SK-N-SH (cell line): ENCODE data around the gene CCR6. TPM values are rescaled to one million over a fixed set of nuclear protein-coding genes. Genes with fewer than 3 reads are reported as not detected.

Source experiments
- CTCF ChIA-PET: fragments of 300-600, 350-600 bp; formaldehyde crosslinking; extraction: SDS; loops from one replicate; lab custom pipeline; 2021; lab: Yijun Ruan, JAX
- POLR2A ChIA-PET: fragments of 350-600 bp; sonication (Branson Sonifier 250); formaldehyde crosslinking; extraction: SDS; loops from one replicate; lab custom pipeline; 2020; ENCODE audit warnings: antibody characterized with exemption, inconsistent platforms; lab: Yijun Ruan, JAX
- DNase-seq: peaks from one replicate; pipeline ENCODE4 v3.0.0; 2012
- H2AFZ ChIP-seq: fragments of 200-600 bp; sonication (generic); 2 replicates; pipeline ENCODE4 v1.8.1; 2016; ENCODE audit warnings: antibody characterized with exemption, mild to moderate bottlenecking, low read depth
- H3F3A ChIP-seq: fragments of 200-600 bp; sonication (generic); replicated peaks from 2 replicates; pipeline ENCODE3; 2016; ENCODE audit warnings: antibody characterized with exemption, mild to moderate bottlenecking; ENCODE audit not compliant: insufficient read depth
- H3K27ac ChIP-seq, 2 experiments: fragments of 200-500 bp in 1 of 2; fragments of 200-600 bp in 1 of 2; sonication (Bioruptor generic) in 1 of 2; sonication (generic), shearing (Covaris generic) in 1 of 2; 2 replicates each; pipeline versions ENCODE4 v1.5.1 to v1.6.1; 2014 to 2016; ENCODE audit warnings: low read depth in 2 of 2, inconsistent platforms in 1 of 2, low read length in 1 of 2, mild to moderate bottlenecking in 1 of 2, mixed read lengths in 1 of 2
- H3K27me3 ChIP-seq: fragments of 200-600 bp; sonication (generic), shearing (Covaris generic); 2 replicates; pipeline ENCODE4 v1.6.1; 2016; ENCODE audit warnings: mixed run types; ENCODE audit not compliant: insufficient read depth
- H3K36me3 ChIP-seq, 2 experiments: fragments of 200-500 bp in 1 of 2; fragments of 200-600 bp in 1 of 2; sonication (Bioruptor generic) in 1 of 2; sonication (generic) in 1 of 2; replicated peaks in 1 of 2; 2 replicates each; pipeline versions ENCODE3 to v1.5.1; 2014 to 2016; ENCODE audit warnings: low read length in 1 of 2, mild to moderate bottlenecking in 1 of 2; ENCODE audit not compliant: insufficient read depth in 2 of 2, control insufficient read depth in 1 of 2
- H3K4me1 ChIP-seq, 2 experiments: fragments of 200-500 bp in 1 of 2; fragments of 200-600 bp in 1 of 2; sonication (Bioruptor generic) in 1 of 2; sonication (generic), shearing (Covaris generic) in 1 of 2; 2 replicates each; pipeline versions ENCODE4 v1.5.1 to v1.6.1; 2014 to 2016; ENCODE audit warnings: low read depth in 1 of 2, low read length in 1 of 2, mixed run types in 1 of 2; ENCODE audit not compliant: insufficient read depth in 2 of 2, control insufficient read depth in 1 of 2
- H3K4me2 ChIP-seq: fragments of 200-600 bp; sonication (generic), shearing (Covaris generic); 2 replicates; pipeline ENCODE4 v1.6.1; 2017; ENCODE audit warnings: mixed run types
- H3K4me3 ChIP-seq, 2 experiments: fragments of 200-500 bp in 1 of 2; fragments of 200-600 bp in 1 of 2; sonication (Bioruptor generic) in 1 of 2; sonication (generic), shearing (Covaris generic) in 1 of 2; 2 replicates each; pipeline versions ENCODE4 v1.5.1 to v1.8.1; 2014 to 2016; ENCODE audit warnings: low read depth in 2 of 2, inconsistent platforms in 1 of 2, low read length in 1 of 2, mild to moderate bottlenecking in 1 of 2, mixed read lengths in 1 of 2, moderate library complexity in 1 of 2
- H3K79me2 ChIP-seq: fragments of 200-600 bp; sonication (generic); 2 replicates; pipeline ENCODE4 v1.8.1; 2017; ENCODE audit warnings: mild to moderate bottlenecking; ENCODE audit not compliant: insufficient read depth
- H3K9ac ChIP-seq: fragments of 200-600 bp; sonication (generic); 2 replicates; pipeline ENCODE4 v1.6.1; 2017; ENCODE audit warnings: mixed run types
- H3K9me2 ChIP-seq: fragments of 200-600 bp; sonication (generic); 2 replicates; pipeline ENCODE4 v1.6.1; 2017; ENCODE audit warnings: mixed run types
- H3K9me3 ChIP-seq: fragments of 200-600 bp; sonication (generic); 2 replicates; pipeline ENCODE4 v1.6.1; 2017; ENCODE audit warnings: mixed run types, mild to moderate bottlenecking, moderate library complexity
- H4K20me1 ChIP-seq: fragments of 200-600 bp; sonication (generic); 2 replicates; pipeline ENCODE4 v1.6.1; 2017; ENCODE audit warnings: mild to moderate bottlenecking, mixed run types; ENCODE audit not compliant: insufficient read depth
- EP300 ChIP-seq, 2 experiments: IDR thresholded peaks; 2 replicates each; pipeline versions ENCODE4 v1.4.0 to v1.6.1; 2012; ENCODE audit warnings: borderline replicate concordance in 1 of 2, low read depth in 1 of 2, low read length in 1 of 2
- FOXJ3 ChIP-seq: sonication (generic); formaldehyde crosslinking; IDR thresholded peaks from 2 replicates; pipeline ENCODE4 v1.5.1; 2020; ENCODE audit warnings: mild to moderate bottlenecking, missing genetic modification reagents
- FOXM1 ChIP-seq: IDR thresholded peaks from 2 replicates; pipeline ENCODE4 v1.4.0; 2012; ENCODE audit warnings: low read depth, mild to moderate bottlenecking
- GABPA ChIP-seq: IDR thresholded peaks from 2 replicates; pipeline ENCODE4 v1.4.0; 2012; ENCODE audit warnings: low read depth, mild to moderate bottlenecking
- GATA2 ChIP-seq: sonication (generic); formaldehyde crosslinking; IDR thresholded peaks from 2 replicates; pipeline ENCODE4 v1.5.0; 2020; ENCODE audit warnings: mild to moderate bottlenecking, missing genetic modification reagents
- MEF2A ChIP-seq: IDR thresholded peaks from 2 replicates; pipeline ENCODE4 v1.4.0; 2012; ENCODE audit warnings: low read depth, borderline replicate concordance
- MXI1 ChIP-seq: IDR thresholded peaks from 2 replicates; pipeline ENCODE4 v1.6.1; 2012; ENCODE audit warnings: mild to moderate bottlenecking, low read depth, low read length, improper control_type of control experiment
- NRF1 ChIP-seq: IDR thresholded peaks from 2 replicates; pipeline ENCODE4 v1.6.1; 2012; ENCODE audit warnings: low read depth, mild to moderate bottlenecking, low read length
- POLR2AphosphoS5 ChIP-seq: IDR thresholded peaks from 2 replicates; pipeline ENCODE4 v1.6.1; 2012; ENCODE audit warnings: low read depth, low read length
- RAD21 ChIP-seq: IDR thresholded peaks from 2 replicates; pipeline ENCODE4 v1.6.1; 2012; ENCODE audit warnings: mild to moderate bottlenecking, low read length
- RFX5 ChIP-seq: IDR thresholded peaks from 2 replicates; pipeline ENCODE4 v1.6.1; 2012; ENCODE audit warnings: mild to moderate bottlenecking, improper control_type of control experiment, low read length
- RXRA ChIP-seq: IDR thresholded peaks from 2 replicates; pipeline ENCODE4 v1.4.0; 2012; ENCODE audit warnings: low read depth, mild to moderate bottlenecking, borderline replicate concordance
- SIN3A ChIP-seq: IDR thresholded peaks from 2 replicates; pipeline ENCODE4 v1.6.1; 2012; ENCODE audit warnings: low read depth, mild to moderate bottlenecking, low read length, moderate library complexity, borderline replicate concordance
- SMC3 ChIP-seq: IDR thresholded peaks from 2 replicates; pipeline ENCODE4 v1.6.1; 2012; ENCODE audit warnings: low read depth, low read length, improper control_type of control experiment
- TAF1 ChIP-seq: IDR thresholded peaks from 2 replicates; pipeline ENCODE4 v1.6.1; 2012; ENCODE audit warnings: low read depth, mild to moderate bottlenecking, low read length, moderate library complexity, borderline replicate concordance
- TCF12 ChIP-seq: IDR thresholded peaks from 2 replicates; pipeline ENCODE4 v1.4.0; 2012
- TEAD4 ChIP-seq: IDR thresholded peaks from 2 replicates; pipeline ENCODE4 v1.4.0; 2012; ENCODE audit warnings: mild to moderate bottlenecking, borderline replicate concordance; ENCODE audit not compliant: insufficient read depth
- YY1 ChIP-seq: IDR thresholded peaks from 2 replicates; pipeline ENCODE4 v1.4.0; 2012; ENCODE audit warnings: low read depth, mild to moderate bottlenecking
- WGBS: methylation state at CpG from one replicate; pipeline ENCODE4 v1.1.6; 2017; ENCODE audit warnings: low lambda C conversion rate; 5-methylcytosine and 5-hydroxymethylcytosine counted together
- polyA plus RNA-seq, 3 experiments: library from polyadenylated mRNA; depleted of rRNA; stranded (reverse); fragments of >200 nt; gene quantifications; 2 replicates each; pipeline ENCODE4 v1.2.3, GENCODE V29; 2012
- TF ChIP-seq, protein P1 (sequence below): IDR thresholded peaks from 2 replicates; pipeline ENCODE4 v1.6.1; 2012; ENCODE audit warnings: mild to moderate bottlenecking, low read depth, low read length, moderate library complexity
- TF ChIP-seq, protein P2 (sequence below): IDR thresholded peaks from 2 replicates; pipeline ENCODE4 v1.4.0; 2012; ENCODE audit warnings: low read depth, borderline replicate concordance
- TF ChIP-seq, protein P3 (sequence below): IDR thresholded peaks from 2 replicates; pipeline ENCODE4; 2012
- TF ChIP-seq, protein P4 (sequence below): fragments of 150-350 bp; IDR thresholded peaks from 2 replicates; pipeline ENCODE4 v1.6.1; 2017; ENCODE audit warnings: antibody characterized with exemption, low read length, low read depth, borderline replicate concordance

Gene CCR6
- polyA plus RNA-seq, 1 of the 3 experiments (the other 2 are of a cell fraction): not detected

DNA sequence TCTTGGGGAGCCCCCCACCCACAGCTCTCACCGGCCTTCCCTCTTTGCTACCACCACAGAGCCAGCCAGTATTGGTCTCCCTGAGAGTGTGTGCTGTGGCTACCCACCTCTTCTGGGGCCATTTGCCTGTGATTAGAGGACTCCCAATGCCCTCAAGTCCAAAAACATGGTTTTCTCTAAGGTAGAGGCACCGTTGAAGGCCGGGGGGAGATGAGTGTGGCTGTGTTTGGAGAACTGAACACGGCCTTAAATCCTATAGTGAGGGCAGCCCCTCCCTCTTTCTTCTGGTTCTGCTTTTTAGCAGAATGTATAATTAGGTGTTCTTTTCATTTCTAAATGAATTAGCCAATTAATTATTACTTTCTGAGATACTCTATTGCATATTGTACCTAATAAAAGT, 2.5 kb downstream of the CCR6 start (continued):
- TF ChIP-seq, protein P1, sequence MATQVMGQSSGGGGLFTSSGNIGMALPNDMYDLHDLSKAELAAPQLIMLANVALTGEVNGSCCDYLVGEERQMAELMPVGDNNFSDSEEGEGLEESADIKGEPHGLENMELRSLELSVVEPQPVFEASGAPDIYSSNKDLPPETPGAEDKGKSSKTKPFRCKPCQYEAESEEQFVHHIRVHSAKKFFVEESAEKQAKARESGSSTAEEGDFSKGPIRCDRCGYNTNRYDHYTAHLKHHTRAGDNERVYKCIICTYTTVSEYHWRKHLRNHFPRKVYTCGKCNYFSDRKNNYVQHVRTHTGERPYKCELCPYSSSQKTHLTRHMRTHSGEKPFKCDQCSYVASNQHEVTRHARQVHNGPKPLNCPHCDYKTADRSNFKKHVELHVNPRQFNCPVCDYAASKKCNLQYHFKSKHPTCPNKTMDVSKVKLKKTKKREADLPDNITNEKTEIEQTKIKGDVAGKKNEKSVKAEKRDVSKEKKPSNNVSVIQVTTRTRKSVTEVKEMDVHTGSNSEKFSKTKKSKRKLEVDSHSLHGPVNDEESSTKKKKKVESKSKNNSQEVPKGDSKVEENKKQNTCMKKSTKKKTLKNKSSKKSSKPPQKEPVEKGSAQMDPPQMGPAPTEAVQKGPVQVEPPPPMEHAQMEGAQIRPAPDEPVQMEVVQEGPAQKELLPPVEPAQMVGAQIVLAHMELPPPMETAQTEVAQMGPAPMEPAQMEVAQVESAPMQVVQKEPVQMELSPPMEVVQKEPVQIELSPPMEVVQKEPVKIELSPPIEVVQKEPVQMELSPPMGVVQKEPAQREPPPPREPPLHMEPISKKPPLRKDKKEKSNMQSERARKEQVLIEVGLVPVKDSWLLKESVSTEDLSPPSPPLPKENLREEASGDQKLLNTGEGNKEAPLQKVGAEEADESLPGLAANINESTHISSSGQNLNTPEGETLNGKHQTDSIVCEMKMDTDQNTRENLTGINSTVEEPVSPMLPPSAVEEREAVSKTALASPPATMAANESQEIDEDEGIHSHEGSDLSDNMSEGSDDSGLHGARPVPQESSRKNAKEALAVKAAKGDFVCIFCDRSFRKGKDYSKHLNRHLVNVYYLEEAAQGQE: no peak
- TF ChIP-seq, protein P2, sequence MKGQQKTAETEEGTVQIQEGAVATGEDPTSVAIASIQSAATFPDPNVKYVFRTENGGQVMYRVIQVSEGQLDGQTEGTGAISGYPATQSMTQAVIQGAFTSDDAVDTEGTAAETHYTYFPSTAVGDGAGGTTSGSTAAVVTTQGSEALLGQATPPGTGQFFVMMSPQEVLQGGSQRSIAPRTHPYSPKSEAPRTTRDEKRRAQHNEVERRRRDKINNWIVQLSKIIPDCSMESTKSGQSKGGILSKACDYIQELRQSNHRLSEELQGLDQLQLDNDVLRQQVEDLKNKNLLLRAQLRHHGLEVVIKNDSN: no peak
- TF ChIP-seq TCF12 (no peak), SMC3 (no peak), MEF2A (no peak), FOXJ3 (CRISPR knock-in tag) (no peak), SIN3A (no peak), RAD21 (no peak)

DNA sequence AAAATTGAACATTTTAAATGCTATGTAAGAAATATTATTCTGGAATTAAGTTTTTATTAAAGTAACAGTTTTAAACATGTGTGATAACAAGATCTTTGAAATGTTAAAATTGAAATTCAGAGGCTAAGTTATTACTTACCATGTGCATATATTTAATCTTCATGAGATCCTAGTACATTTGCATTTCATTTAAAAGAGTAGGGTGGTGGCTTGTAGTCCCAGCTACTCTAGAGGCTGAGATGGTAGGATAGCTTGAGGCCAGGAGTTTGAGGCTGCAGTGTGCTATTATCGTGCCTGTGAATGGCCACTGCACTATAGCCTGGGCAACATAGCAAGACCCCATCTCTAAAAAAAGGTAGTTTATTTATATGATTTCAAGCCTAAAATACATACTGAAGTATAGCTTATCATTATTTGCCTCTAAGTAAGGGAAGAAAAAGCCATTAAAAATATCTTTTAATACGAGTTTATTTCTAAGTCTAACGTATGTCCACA, 3.0 kb downstream of the CCR6 start:
- Histone ChIP-seq H3K79me2 (no peaks in the 10 kb centered on the region), H3K9me2 (no peaks in the 10 kb centered on the region), H3K36me3 (no peaks in the 10 kb centered on the region), H3K4me1 (no peaks in the 10 kb centered on the region), H3K4me2 (no peak overlapping the region), H3K4me3 (no peak overlapping the region), H3K9ac (no peak overlapping the region)
- no peak for DNase-seq
- ChIA-PET CTCF (interaction anchor here (1.5 kb wide), 1 partner anchor 136 kb away, joined by 6 read pairs; no protein-coding TSS in a partner anchor), POLR2A (no interaction called here)
- TF ChIP-seq RFX5: no peak
- no peak for TF ChIP-seq NRF1
- TF ChIP-seq TAF1: no peak
- TF ChIP-seq, protein P3, sequence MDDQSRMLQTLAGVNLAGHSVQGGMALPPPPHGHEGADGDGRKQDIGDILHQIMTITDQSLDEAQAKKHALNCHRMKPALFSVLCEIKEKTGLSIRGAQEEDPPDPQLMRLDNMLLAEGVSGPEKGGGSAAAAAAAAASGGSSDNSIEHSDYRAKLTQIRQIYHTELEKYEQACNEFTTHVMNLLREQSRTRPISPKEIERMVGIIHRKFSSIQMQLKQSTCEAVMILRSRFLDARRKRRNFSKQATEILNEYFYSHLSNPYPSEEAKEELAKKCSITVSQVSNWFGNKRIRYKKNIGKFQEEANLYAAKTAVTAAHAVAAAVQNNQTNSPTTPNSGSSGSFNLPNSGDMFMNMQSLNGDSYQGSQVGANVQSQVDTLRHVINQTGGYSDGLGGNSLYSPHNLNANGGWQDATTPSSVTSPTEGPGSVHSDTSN: no peak
- no peak for TF ChIP-seq GATA2
- no peak for TF ChIP-seq RXRA
- no peak for TF ChIP-seq SIN3A
- TF ChIP-seq, protein P1: no peak
- TF ChIP-seq POLR2AphosphoS5: no peak
- TF ChIP-seq EP300 (IDR thresholded peaks at IDR 0.05; ENCODE audit: borderline replicate concordance in 1 of 2, low read depth in 1 of 2, low read length in 1 of 2): no peak
- no peak for TF ChIP-seq GABPA
- no peak for TF ChIP-seq SMC3
- no peak for TF ChIP-seq FOXJ3 (CRISPR knock-in tag)
- TF ChIP-seq TEAD4: no peak
- TF ChIP-seq TCF12: no peak
- TF ChIP-seq, protein P4, sequence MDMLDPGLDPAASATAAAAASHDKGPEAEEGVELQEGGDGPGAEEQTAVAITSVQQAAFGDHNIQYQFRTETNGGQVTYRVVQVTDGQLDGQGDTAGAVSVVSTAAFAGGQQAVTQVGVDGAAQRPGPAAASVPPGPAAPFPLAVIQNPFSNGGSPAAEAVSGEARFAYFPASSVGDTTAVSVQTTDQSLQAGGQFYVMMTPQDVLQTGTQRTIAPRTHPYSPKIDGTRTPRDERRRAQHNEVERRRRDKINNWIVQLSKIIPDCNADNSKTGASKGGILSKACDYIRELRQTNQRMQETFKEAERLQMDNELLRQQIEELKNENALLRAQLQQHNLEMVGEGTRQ: no peak
- TF ChIP-seq MXI1: no peak
- no peak for TF ChIP-seq FOXM1
- TF ChIP-seq YY1: no peak
- TF ChIP-seq, all 33 proteins: peak for 0
- WGBS: 36% methylated on average over 3 of the region's 3 CpGs
- Histone ChIP-seq H3K27me3 (no peaks in the 10 kb centered on the region), H3F3A (no peaks in the 10 kb centered on the region), H3K9me3 (no peaks in the 10 kb centered on the region), H3K27ac (no peak overlapping the region), H4K20me1 (no peaks in the 10 kb centered on the region), H2AFZ (no peak overlapping the region)
